Neuronal stem cell (in vitro differentiated cells): Measurements from ENCODE around the gene EDEM1.

Source experiments
- DNase-seq: peaks from one replicate; pipeline ENCODE4 v3.0.0-alpha.2; 2013; ENCODE audit warnings: low spot score
- H2AFZ ChIP-seq: one replicate; pipeline ENCODE4 v1.6.1; 2013; ENCODE audit warnings: mild to moderate bottlenecking, low read length, inconsistent platforms
- H2AK5ac ChIP-seq: 2 replicates; pipeline ENCODE4 v1.6.1; 2013; ENCODE audit warnings: low read depth, mild to moderate bottlenecking, inconsistent platforms, low read length, moderate library complexity, mixed read lengths
- H2BK120ac ChIP-seq: 2 replicates; pipeline ENCODE4 v1.6.1; 2013; ENCODE audit warnings: low read depth, mild to moderate bottlenecking, inconsistent platforms, low read length, moderate library complexity, mixed read lengths
- H2BK12ac ChIP-seq: one replicate; pipeline ENCODE4 v1.6.1; 2013; ENCODE audit warnings: low read length, inconsistent platforms
- H2BK15ac ChIP-seq: 2 replicates; pipeline ENCODE4 v1.6.1; 2013; ENCODE audit warnings: mild to moderate bottlenecking, low read length, inconsistent platforms, mixed read lengths
- H2BK5ac ChIP-seq: one replicate; pipeline ENCODE4 v1.6.1; 2013; ENCODE audit warnings: inconsistent platforms, mild to moderate bottlenecking, low read length, moderate library complexity
- H3K14ac ChIP-seq: one replicate; pipeline ENCODE4 v1.6.1; 2013; ENCODE audit warnings: low read length, inconsistent platforms
- H3K18ac ChIP-seq: 2 replicates; pipeline ENCODE4 v1.6.1; 2013; ENCODE audit warnings: low read length, inconsistent platforms
- H3K23ac ChIP-seq: 2 replicates; pipeline ENCODE4 v1.6.1; 2013; ENCODE audit warnings: low read depth, mild to moderate bottlenecking, mixed read lengths, low read length, inconsistent platforms; ENCODE audit not compliant: poor library complexity
- H3K27ac ChIP-seq: replicated peaks from 3 replicates; pipeline ENCODE4 v1.5.1; 2013; ENCODE audit warnings: low read length, inconsistent platforms
- H3K27me3 ChIP-seq, 3 experiments: 2 replicates each; pipeline ENCODE4 v1.6.1; 2013; ENCODE audit warnings: low read length in 3 of 3, mild to moderate bottlenecking in 2 of 3, inconsistent platforms in 1 of 3, low read depth in 1 of 3, mixed read lengths in 1 of 3, moderate library complexity in 1 of 3; ENCODE audit not compliant: control insufficient read depth in 3 of 3, insufficient read depth in 3 of 3
- H3K36me3 ChIP-seq, 2 donors: replicated peaks in 1 of 2; 2 replicates each; pipeline ENCODE4 v1.6.1; 2013; ENCODE audit warnings: low read length in 2 of 2; ENCODE audit not compliant: control insufficient read depth in 2 of 2, insufficient read depth in 2 of 2
- H3K4ac ChIP-seq: 2 replicates; pipeline ENCODE4 v1.6.1; 2013; ENCODE audit warnings: inconsistent platforms, mild to moderate bottlenecking, low read length, moderate library complexity
- H3K4me1 ChIP-seq, 2 donors: 1 replicate in 1 of 2; 2 replicates in 1 of 2; pipeline ENCODE4 v1.6.1; 2013; ENCODE audit warnings: low read length in 2 of 2, low read depth in 1 of 2; ENCODE audit not compliant: control insufficient read depth in 2 of 2, insufficient read depth in 1 of 2
- H3K4me2 ChIP-seq: one replicate; pipeline ENCODE4 v1.6.1; 2013; ENCODE audit warnings: mild to moderate bottlenecking, low read length, inconsistent platforms; ENCODE audit not compliant: insufficient read depth, poor library complexity, severe bottlenecking
- H3K4me3 ChIP-seq, 2 donors: 2 replicates each; pipeline ENCODE4 v1.5.1; 2013; ENCODE audit warnings: low read length in 2 of 2, mild to moderate bottlenecking in 2 of 2, inconsistent platforms in 1 of 2, moderate library complexity in 1 of 2
- H3K79me1 ChIP-seq: one replicate; pipeline ENCODE4 v1.6.1; 2013; ENCODE audit warnings: low read depth, mild to moderate bottlenecking, inconsistent platforms, low read length, moderate library complexity
- H3K9ac ChIP-seq: one replicate; pipeline ENCODE4 v1.6.1; 2013; ENCODE audit warnings: mild to moderate bottlenecking, low read depth, low read length, inconsistent platforms; ENCODE audit not compliant: poor library complexity
- H3K9me3 ChIP-seq, 2 donors: replicated peaks in 1 of 2; 2 replicates each; pipeline versions ENCODE3 to v1.6.1; 2013; ENCODE audit warnings: low read length in 2 of 2, mild to moderate bottlenecking in 2 of 2, inconsistent platforms in 1 of 2, low read depth in 1 of 2, mixed read lengths in 1 of 2, moderate library complexity in 1 of 2; ENCODE audit not compliant: control insufficient read depth in 2 of 2, insufficient read depth in 1 of 2
- H4K8ac ChIP-seq: one replicate; pipeline ENCODE4 v1.6.1; 2013; ENCODE audit warnings: low read depth, mild to moderate bottlenecking, inconsistent platforms, low read length, moderate library complexity
- H4K91ac ChIP-seq: one replicate; pipeline ENCODE4 v1.6.1; 2013; ENCODE audit warnings: low read length, low read depth, mild to moderate bottlenecking, inconsistent platforms; ENCODE audit not compliant: poor library complexity
- WGBS, 2 donors: extraction: QIAGEN DNeasy Blood & Tissue Kit; methylation state at CpG; one replicate each; pipeline ENCODE4 v1.1.7; 2013; ENCODE audit warnings: missing lambda C conversion rate in 2 of 2, mixed read lengths in 1 of 2; ENCODE audit not compliant: insufficient read length in 2 of 2, insufficient replicate concordance in 1 of 2; ENCODE audit errors: extremely low coverage in 2 of 2; 5-methylcytosine and 5-hydroxymethylcytosine counted together

Gene EDEM1

DNA sequence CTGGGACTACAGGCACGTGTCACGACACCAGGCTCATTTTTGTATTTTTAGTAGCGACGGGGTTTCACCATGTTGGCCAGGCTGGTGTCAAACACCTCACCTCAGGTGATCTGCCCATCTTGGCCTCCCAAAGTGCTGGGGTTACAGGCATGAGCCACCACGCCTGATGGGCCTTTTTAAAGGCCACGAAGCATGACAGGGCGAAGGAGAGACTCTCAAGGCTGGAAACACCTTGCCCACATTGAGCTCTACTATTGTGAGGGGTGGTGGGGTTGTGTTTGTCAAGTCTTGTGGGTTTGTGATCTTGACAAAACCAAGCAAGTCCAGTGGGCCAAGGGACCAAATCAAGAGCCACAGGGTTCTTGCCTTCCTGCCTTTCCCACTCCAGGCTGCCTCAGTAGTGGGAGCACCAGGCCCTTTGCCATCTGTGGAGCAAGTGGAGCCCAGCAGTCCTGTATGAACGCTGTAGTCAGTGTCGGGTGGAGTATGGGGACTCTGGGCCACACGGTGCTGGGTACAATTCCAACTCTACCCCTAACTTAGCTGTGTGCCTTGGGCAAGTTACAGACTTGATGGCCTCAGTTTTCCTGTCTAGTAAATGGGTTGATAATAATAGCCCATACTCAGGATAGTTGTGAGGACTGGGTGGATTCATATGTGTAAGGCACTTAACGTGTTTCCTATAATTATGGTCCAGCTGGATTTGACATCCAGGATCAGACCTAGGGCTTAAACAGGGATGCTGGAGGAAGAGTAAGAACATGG, 33.3 kb downstream of the EDEM1 start:
- no peak overlapping the region for H2BK15ac ChIP-seq
- no peak overlapping the region for H4K91ac ChIP-seq
- no peaks in the 10 kb centered on the region for H3K27me3 ChIP-seq
- no peak overlapping the region for H3K27ac ChIP-seq
- no peak overlapping the region for H3K9ac ChIP-seq
- no peak overlapping the region for H2AFZ ChIP-seq
- no peak overlapping the region for H3K4ac ChIP-seq
- H2BK12ac ChIP-seq: no peak overlapping the region
- no CpG with 5 or more reads among the region's 11 CpGs for WGBS, 2 donors
- no peak overlapping the region for H3K18ac ChIP-seq
- H3K4me1 ChIP-seq: peaks cover 0 to 13% of the 10 kb centered on the region in 2 donors
- H3K14ac ChIP-seq: no peak overlapping the region
- H3K4me2 ChIP-seq: no peak overlapping the region
- no peaks in the 10 kb centered on the region for H3K79me1 ChIP-seq
- peaks cover 3 to 39% of the 10 kb centered on the region in 2 donors for H3K36me3 ChIP-seq
- H2AK5ac ChIP-seq: no peak overlapping the region
- no peak overlapping the region for H3K4me3 ChIP-seq
- no peak overlapping the region for H2BK120ac ChIP-seq
- DNase-seq: no peak
- no peak overlapping the region for H2BK5ac ChIP-seq
- no peaks in the 10 kb centered on the region for H3K9me3 ChIP-seq
- no peak overlapping the region for H3K23ac ChIP-seq
- no peak overlapping the region for H4K8ac ChIP-seq

GRCh38 chr3:5221701-5222100, 34.2 kb downstream of the EDEM1 start:
- DNase-seq: no peak
- Histone ChIP-seq H3K4me2 (no peak overlapping the region), H3K14ac (no peak overlapping the region), H3K4ac (no peak overlapping the region), H4K91ac (no peak overlapping the region), H3K4me3 (no peak overlapping the region), H3K36me3 (peaks cover 3 to 31% of the 10 kb centered on the region in 2 donors), H2BK12ac (no peak overlapping the region), H2AK5ac (no peak overlapping the region), H4K8ac (no peak overlapping the region), H2AFZ (no peak overlapping the region), H3K4me1 (peaks cover 0 to 13% of the 10 kb centered on the region in 2 donors), H3K79me1 (no peaks in the 10 kb centered on the region), H3K9ac (no peak overlapping the region), H2BK15ac (no peak overlapping the region), H3K18ac (no peak overlapping the region), H2BK5ac (no peak overlapping the region), H2BK120ac (no peak overlapping the region), H3K9me3 (no peaks in the 10 kb centered on the region), H3K27me3 (no peaks in the 10 kb centered on the region), H3K23ac (no peak overlapping the region), H3K27ac (no peak overlapping the region)
- WGBS, 2 donors: no CpG with 5 or more reads among the region's 6 CpGs

DNA sequence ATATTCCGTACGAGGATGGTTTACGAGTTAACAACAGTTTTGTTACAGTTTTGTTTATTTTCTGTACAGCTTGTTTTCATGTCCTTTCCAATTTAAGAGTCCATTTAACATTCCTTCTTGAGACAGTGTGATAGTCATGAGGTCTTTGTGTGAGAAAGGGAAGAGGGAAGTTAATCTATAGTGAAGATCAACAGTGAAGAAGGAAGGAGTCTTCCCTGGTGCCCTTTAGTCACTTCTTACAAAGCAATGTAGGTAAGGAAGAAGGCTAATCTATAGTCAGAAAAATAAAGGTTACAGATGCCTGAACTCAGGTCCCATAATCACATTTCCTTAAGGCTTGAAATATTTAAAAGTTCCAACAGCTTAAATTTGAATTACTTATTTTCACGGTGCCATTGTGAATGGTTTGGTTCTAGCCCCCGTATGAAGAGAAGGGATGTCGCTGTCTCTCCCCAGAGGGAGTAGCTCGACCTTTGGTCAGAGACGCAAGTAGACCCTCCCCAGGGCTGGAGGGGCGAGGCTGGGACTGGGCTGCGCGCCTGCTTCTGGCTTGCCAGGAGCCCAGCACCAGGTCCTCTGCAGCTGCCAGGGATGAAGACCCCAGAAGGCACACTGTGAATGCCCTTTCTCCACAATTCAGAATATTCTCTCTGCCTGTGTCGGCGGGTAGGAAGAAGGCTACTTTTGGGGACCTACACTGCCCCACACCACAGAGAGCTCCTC, 34.9 kb downstream of the EDEM1 start:
- Histone ChIP-seq H4K91ac (no peak overlapping the region), H2AK5ac (no peak overlapping the region), H3K4ac (no peak overlapping the region), H3K4me1 (peaks cover 0 to 13% of the 10 kb centered on the region in 2 donors), H3K4me3 (no peak overlapping the region), H3K79me1 (no peaks in the 10 kb centered on the region), H4K8ac (no peak overlapping the region), H3K23ac (peak overlapping the region; percentile 20), H3K27me3 (no peaks in the 10 kb centered on the region), H3K14ac (no peak overlapping the region), H2AFZ (no peak overlapping the region), H3K9ac (no peak overlapping the region), H3K27ac (no peak overlapping the region), H3K9me3 (no peaks in the 10 kb centered on the region), H2BK15ac (peak overlapping the region; percentile 63), H3K4me2 (no peak overlapping the region), H3K18ac (peak overlapping the region; percentile 60), H2BK5ac (no peak overlapping the region), H2BK12ac (no peak overlapping the region), H3K36me3 (peaks cover 1 to 23% of the 10 kb centered on the region in 2 donors), H2BK120ac (no peak overlapping the region)
- DNase-seq: no peak
- WGBS, 2 donors: no CpG with 5 or more reads among the region's 13 CpGs

DNA sequence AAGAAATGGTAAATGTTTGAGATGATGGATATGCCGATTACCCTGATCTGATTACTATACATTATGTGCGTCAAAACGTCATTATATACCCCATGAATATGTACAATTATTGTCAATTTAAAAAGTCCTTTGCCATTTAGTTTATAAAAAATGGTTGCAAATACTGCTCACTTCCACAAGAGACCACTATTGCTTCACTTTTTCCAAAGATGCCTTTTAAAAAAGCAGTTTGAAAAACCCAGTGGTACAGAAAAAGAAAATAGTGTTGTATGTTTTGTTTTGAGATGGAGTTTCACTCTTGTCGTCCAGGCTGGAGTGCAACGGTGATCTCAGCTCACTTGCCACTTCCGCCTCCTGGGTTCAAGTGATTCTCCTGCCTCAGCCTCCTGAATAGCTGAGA, 39.3 kb downstream of the EDEM1 start:
- Histone ChIP-seq H3K23ac (no peak overlapping the region), H3K9ac (no peak overlapping the region)
- no CpG with 5 or more reads among the region's 6 CpGs for WGBS, 2 donors

More for the DNA sequence above, 39.3 kb downstream of the EDEM1 start:
- H4K8ac ChIP-seq: no peak overlapping the region
- peaks cover 0 to 4% of the 10 kb centered on the region in 2 donors for H3K4me1 ChIP-seq
- H2BK15ac ChIP-seq: no peak overlapping the region
- H3K4me2 ChIP-seq: no peak overlapping the region
- no peak overlapping the region for H3K18ac ChIP-seq
- H3K27me3 ChIP-seq: no peaks in the 10 kb centered on the region
- no peak overlapping the region for H4K91ac ChIP-seq
- H2AK5ac ChIP-seq: no peak overlapping the region
- no peak overlapping the region for H3K4ac ChIP-seq
- no peak overlapping the region for H2BK12ac ChIP-seq
- DNase-seq: no peak
- no peak overlapping the region for H3K14ac ChIP-seq
- no peaks in the 10 kb centered on the region for H3K9me3 ChIP-seq
- H2BK5ac ChIP-seq: no peak overlapping the region
- H2BK120ac ChIP-seq: no peak overlapping the region
- no peak overlapping the region for H3K4me3 ChIP-seq
- no peaks in the 10 kb centered on the region for H3K79me1 ChIP-seq
- no peak overlapping the region for H2AFZ ChIP-seq
- H3K36me3 ChIP-seq: no peaks in the 10 kb centered on the region
- no peak overlapping the region for H3K27ac ChIP-seq
